Retinal pigment epithelial cell (primary cell): ENCODE measurements around the gene ZNF732.

Experiments
- DNase-seq: peaks from one replicate; pipeline ENCODE4 v3.0.0-alpha.2; 2010; ENCODE audit warnings: low read depth
- H3K4me3 ChIP-seq: 2 replicates; pipeline ENCODE4 v1.5.1; 2011; ENCODE audit warnings: mild to moderate bottlenecking, low read length, control low read depth, moderate library complexity
- CTCF ChIP-seq: conservative IDR thresholded peaks from 2 replicates; pipeline ENCODE4 v1.5.1; 2011; ENCODE audit warnings: low read depth, low read length, control low read depth, inconsistent platforms

ZNF732 gene

GRCh38 chr4:304969-305680 is at the start of gene ZNF732:
Gene ZNF732, minus strand, starts transcription at chr4:305474. Its CDS starts 164 bp downstream, at chr4:305310.
- DNase-seq, result peak; percentile 81
- H3K4me3 ChIP-seq, result peak within 1 kb of the TSS; percentile 81
- no peak for TF ChIP-seq CTCF

GRCh38 chr4:340011-340410 is 34.7 kb upstream of the ZNF732 start:
- DNase-seq, result no peak
- TF ChIP-seq CTCF, result no peak
- no peak overlapping the region for H3K4me3 ChIP-seq

GRCh38 chr4:338759-339097 is 33.5 kb upstream of the ZNF732 start:
- TF ChIP-seq CTCF, result no peak
- DNase-seq, result no peak
- peak overlapping the region; percentile 90 for H3K4me3 ChIP-seq

- H3K4me3 ChIP-seq, result peak overlapping the region; percentile 90
- TF ChIP-seq CTCF, result no peak
- DNase-seq, result no peak
Observed at GRCh38 chr4:337932-338758, 32.9 kb upstream of the ZNF732 start.

GRCh38 chr4:337143-337931 is 32.1 kb upstream of the ZNF732 start, which contains the start of gene ZNF141:
Gene ZNF141, plus strand, starts transcription at chr4:337814. Its CDS starts 170 bp downstream, at chr4:337984.
- TF ChIP-seq CTCF, result no peak
- H3K4me3 ChIP-seq, result peak within 1 kb of the TSS; percentile 90
- DNase-seq, result peak; percentile 94

- H3K4me3 ChIP-seq, result peak overlapping the region; percentile 90
- no peak for DNase-seq
- no peak for TF ChIP-seq CTCF
Observed at GRCh38 chr4:336893-337142, 31.5 kb upstream of the ZNF732 start.
